Endothelial cell of umbilical vein (primary cell): Measurements from ENCODE around the gene PPP1R9A.

ENCODE experiments used
- CTCF ChIP-seq, 2 donors: IDR thresholded peaks; 1 replicate in 1 of 2; 2 replicates in 1 of 2; pipeline ENCODE4 v1.5.1; 2011; ENCODE audit warnings: low read length in 2 of 2, mild to moderate bottlenecking in 2 of 2, moderate library complexity in 2 of 2, control low read depth in 1 of 2, inconsistent platforms in 1 of 2, low read depth in 1 of 2; ENCODE audit not compliant: insufficient read depth in 1 of 2; ENCODE audit errors: extremely low read depth in 1 of 2
- EZH2 ChIP-seq: IDR thresholded peaks from 2 replicates; pipeline ENCODE4 v1.6.1; 2012; ENCODE audit warnings: borderline replicate concordance, low read depth, mild to moderate bottlenecking, moderate library complexity, low read length, inconsistent platforms; ENCODE audit not compliant: severe bottlenecking
- FOS ChIP-seq: IDR thresholded peaks from 2 replicates; pipeline ENCODE4 v1.6.1; 2011; ENCODE audit warnings: mild to moderate bottlenecking, low read length, moderate library complexity, borderline replicate concordance; ENCODE audit not compliant: insufficient read depth
- MAX ChIP-seq: IDR thresholded peaks from 2 replicates; pipeline ENCODE4 v1.6.1; 2011; ENCODE audit not compliant: insufficient read depth, insufficient read length

GRCh38 chr7:95213148-95213547 is 305.8 kb downstream of the PPP1R9A start:
- TF ChIP-seq CTCF (IDR thresholded peaks at IDR 0.05; ENCODE audit: extremely low read depth in 1 of 2, insufficient read depth in 1 of 2, low read depth in 1 of 2, low read length in 2 of 2) (no peak), MAX (no peak), FOS (no peak), EZH2 (no peak)
